Cerebellar nuclear complex (tissue), 1 donor: ENCODE measurements around the gene SUSD6.
A peak's percentile ranks its signal among the peaks of the same experiment; 100 is the strongest.
"Not testable (repeated sequence)": the region's sequence is repeated elsewhere in the genome, so short reads cannot be mapped to it uniquely, and the experiment has no call there.

Experiments used
- DNase-seq, 2 experiments: peaks; one replicate each; lab custom pipeline; 2025; lab: John Stamatoyannopoulos, UW

SUSD6 gene

GRCh38 chr14:69591317-69591716 lies 20.1 kb upstream of the SUSD6 start:
- no peak for DNase-seq

GRCh38 chr14:69593018-69593677 lies 18.2 kb upstream of the SUSD6 start:
- no peak for DNase-seq

GRCh38 chr14:69594846-69595245 lies 16.6 kb upstream of the SUSD6 start:
- DNase-seq, result no peak

GRCh38 chr14:69595336-69595735 lies 16.1 kb upstream of the SUSD6 start:
- peak in 1 of 2 experiments; percentile 72 for DNase-seq

GRCh38 chr14:69599431-69599830 lies 12.0 kb upstream of the SUSD6 start:
- not testable (repeated sequence) for DNase-seq

- DNase-seq, result no peak
Observed at GRCh38 chr14:69600304-69600891, 11.0 kb upstream of the SUSD6 start.

- DNase-seq, result no peak
Observed at GRCh38 chr14:69605738-69606137, 5.7 kb upstream of the SUSD6 start.

GRCh38 chr14:69606258-69607184 lies 4.9 kb upstream of the SUSD6 start:
- DNase-seq, result no peak

- no peak for DNase-seq
Observed at GRCh38 chr14:69610020-69610873, 1.1 kb upstream of the SUSD6 start.

- no peak for DNase-seq
Observed at GRCh38 chr14:69610874-69611171, 573 bp upstream of the SUSD6 start.

- no peak for DNase-seq
Observed at GRCh38 chr14:69612014-69612782, 802 bp downstream of the SUSD6 start.

- DNase-seq, result peak in 1 of 2 experiments; percentile 34
Observed at GRCh38 chr14:69612783-69613130, 1.4 kb downstream of the SUSD6 start.

GRCh38 chr14:69613312-69614073 lies 2.1 kb downstream of the SUSD6 start:
- no peak for DNase-seq

- DNase-seq, result no peak
Observed at GRCh38 chr14:69614592-69614991, 3.2 kb downstream of the SUSD6 start.

- DNase-seq, result no peak
Observed at GRCh38 chr14:69615121-69615495, 3.7 kb downstream of the SUSD6 start.

GRCh38 chr14:69615496-69616407 lies 4.4 kb downstream of the SUSD6 start:
- no peak for DNase-seq

GRCh38 chr14:69616408-69616773 lies 5.0 kb downstream of the SUSD6 start:
- no peak for DNase-seq

GRCh38 chr14:69617796-69618195 lies 6.4 kb downstream of the SUSD6 start:
- peak; percentile 55 to 81 for DNase-seq

GRCh38 chr14:69619012-69619411 lies 7.6 kb downstream of the SUSD6 start:
- DNase-seq, result no peak

- DNase-seq, result no peak
Observed at GRCh38 chr14:69620211-69620611, 8.8 kb downstream of the SUSD6 start.
